Measurements from ENCODE around the gene SPDL1.
A peak's percentile ranks its signal among the peaks of the same experiment; 100 is the strongest.
"Not testable (repeated sequence)": the region's sequence is repeated elsewhere in the genome, so short reads cannot be mapped to it uniquely, and the experiment has no call there.

The SPDL1 gene

DNA sequence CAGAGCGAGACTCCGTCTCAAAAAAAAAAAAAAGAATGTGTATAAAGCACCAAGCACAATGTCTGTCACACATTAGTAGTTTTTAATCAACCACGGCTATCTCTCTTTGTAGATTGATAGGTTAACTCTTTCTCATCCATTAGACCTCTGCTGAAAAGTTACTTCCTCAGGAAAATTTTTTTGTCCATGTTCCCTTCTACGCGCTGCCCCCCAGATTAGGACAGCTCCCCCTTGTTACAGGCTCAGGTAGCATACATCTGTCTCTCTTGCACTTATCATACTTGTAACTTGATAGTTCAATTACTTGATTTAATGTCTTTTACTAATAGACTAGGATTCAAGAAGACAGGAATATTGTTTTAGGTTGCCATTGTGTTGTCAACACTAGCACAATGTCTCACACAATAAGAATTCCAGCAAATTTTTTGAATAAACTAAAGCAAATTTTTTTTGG is 1.5 kb downstream of the SPDL1 start:
- Mint-ChIP-seq H3K9me3 (no peaks in the 10 kb centered on the region), H3K4me3 (peak overlapping the region; percentile 79 to 93), H3K4me1 (peaks cover 16 to 37% of the 10 kb centered on the region in 2 donors), H3K27me3 (peaks cover 0 to 4% of the 10 kb centered on the region in 2 donors), H3K27ac (no peak overlapping the region), H3K36me3 (peaks cover 10 to 32% of the 10 kb centered on the region in 2 donors)
- ATAC-seq (replicated peaks) (no peak), DNase-seq (no peak)

DNA sequence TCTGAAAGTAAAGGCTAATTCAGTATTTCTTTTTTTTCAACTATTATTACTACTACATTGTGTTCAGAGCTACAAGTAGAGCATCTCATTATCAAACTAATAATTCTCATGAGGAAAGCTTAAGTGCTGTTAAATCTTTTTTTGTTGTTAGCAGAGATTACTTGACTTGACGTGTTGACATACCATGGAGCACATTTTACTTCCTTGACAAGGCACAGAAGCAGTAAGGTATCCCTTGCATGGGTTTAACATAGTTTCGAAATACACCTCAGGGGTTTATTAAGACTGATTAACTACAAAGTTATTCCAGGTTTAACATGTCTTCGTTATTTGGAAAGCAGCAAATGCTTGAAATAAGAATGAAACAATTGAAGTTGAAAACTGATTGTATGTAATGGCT is 7.0 kb downstream of the SPDL1 start:
- DNase-seq (no peak), ATAC-seq (replicated peaks) (no peak)
- peaks cover 33 to 62% of the 10 kb centered on the region in 2 donors for H3K36me3 Mint-ChIP-seq
- no peaks in the 10 kb centered on the region for H3K27me3 Mint-ChIP-seq
- H3K9me3 Mint-ChIP-seq: no peaks in the 10 kb centered on the region
- no peak overlapping the region for H3K4me3 Mint-ChIP-seq
- peaks cover 7 to 15% of the 10 kb centered on the region in 2 donors for H3K4me1 Mint-ChIP-seq
- no peak overlapping the region for H3K27ac Mint-ChIP-seq

- H3K4me1 Mint-ChIP-seq: peaks cover 2 to 5% of the 10 kb centered on the region in 2 donors
- no peaks in the 10 kb centered on the region for H3K27me3 Mint-ChIP-seq
- ATAC-seq (replicated peaks): no peak
- DNase-seq: no peak
- H3K27ac Mint-ChIP-seq: no peak overlapping the region
- no peaks in the 10 kb centered on the region for H3K9me3 Mint-ChIP-seq
- peaks cover 33 to 54% of the 10 kb centered on the region in 2 donors for H3K36me3 Mint-ChIP-seq
- H3K4me3 Mint-ChIP-seq: no peak overlapping the region
Observed at GRCh38 chr5:169591636-169592035, 8.1 kb downstream of the SPDL1 start.

GRCh38 chr5:169592937-169593650 is 9.5 kb downstream of the SPDL1 start:
- Mint-ChIP-seq H3K27me3 (no peaks in the 10 kb centered on the region), H3K36me3 (peaks cover 36 to 53% of the 10 kb centered on the region in 2 donors), H3K9me3 (no peaks in the 10 kb centered on the region), H3K4me3 (no peak overlapping the region), H3K4me1 (peaks cover 0 to 2% of the 10 kb centered on the region in 2 donors), H3K27ac (no peak overlapping the region)
- ATAC-seq (replicated peaks): no peak
- DNase-seq: no peak

DNA sequence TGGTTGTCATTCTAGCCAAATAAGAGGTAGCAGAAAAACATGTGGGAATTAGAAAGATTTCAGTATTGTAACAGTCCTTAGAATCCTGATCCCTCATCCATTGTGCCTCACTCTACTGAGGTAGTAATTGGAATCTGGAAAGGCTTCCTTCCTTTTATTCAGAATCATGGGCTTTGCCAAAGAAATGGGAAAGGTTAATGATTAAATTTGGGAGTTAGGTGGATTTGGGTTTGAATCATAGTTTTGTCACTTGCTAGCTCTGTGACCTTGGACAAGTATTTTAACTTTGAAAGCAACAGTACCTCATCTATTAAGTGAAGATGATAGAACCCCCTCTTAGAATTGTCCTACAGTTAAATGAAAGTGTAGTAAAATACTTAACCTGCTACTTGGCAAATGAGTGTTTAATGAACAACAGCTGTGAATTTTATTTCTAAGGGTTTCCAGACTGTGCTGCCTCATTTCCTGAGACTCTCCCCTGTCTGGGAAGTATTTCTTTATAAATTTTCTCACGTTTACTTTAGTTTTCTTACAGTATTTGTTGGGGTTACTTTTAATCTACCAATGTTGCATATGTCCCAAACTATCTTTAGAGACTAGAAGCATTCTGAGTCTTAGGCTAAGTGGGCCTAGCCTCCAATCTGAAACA is 11.7 kb downstream of the SPDL1 start:
- no peak for DNase-seq
- ATAC-seq (replicated peaks): no peak
- Mint-ChIP-seq H3K4me3 (no peak overlapping the region), H3K27ac (no peak overlapping the region), H3K4me1 (no peaks in the 10 kb centered on the region), H3K36me3 (peaks cover 35 to 50% of the 10 kb centered on the region in 2 donors), H3K27me3 (no peaks in the 10 kb centered on the region), H3K9me3 (no peaks in the 10 kb centered on the region)

DNA sequence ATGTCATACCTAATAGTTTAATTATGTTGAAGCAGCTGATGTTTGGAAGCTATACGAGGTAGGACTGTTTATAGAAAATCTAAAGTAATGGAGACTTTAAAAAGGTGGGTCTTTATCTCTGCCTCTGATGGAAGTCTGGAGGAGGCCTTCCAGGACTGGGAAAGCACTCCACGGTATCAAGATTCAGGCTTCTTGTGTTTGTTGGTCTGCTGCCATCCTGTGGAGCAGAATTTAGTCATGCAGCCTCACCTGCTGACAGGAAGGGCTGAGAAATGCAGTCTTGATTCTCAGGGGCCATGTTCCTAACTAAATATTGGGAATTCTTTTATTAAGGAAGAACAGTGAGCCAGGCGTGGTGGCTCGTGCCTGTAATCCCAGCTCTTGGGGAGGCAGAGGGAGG is 15.9 kb downstream of the SPDL1 start:
- no peak overlapping the region for H3K4me3 Mint-ChIP-seq
- no peaks in the 10 kb centered on the region for H3K9me3 Mint-ChIP-seq
- peaks cover 24 to 53% of the 10 kb centered on the region in 2 donors for H3K36me3 Mint-ChIP-seq
- no peaks in the 10 kb centered on the region for H3K27me3 Mint-ChIP-seq
- no peak for DNase-seq
- H3K27ac Mint-ChIP-seq: no peak overlapping the region
- H3K4me1 Mint-ChIP-seq: no peaks in the 10 kb centered on the region
- ATAC-seq (replicated peaks): no peak

DNA sequence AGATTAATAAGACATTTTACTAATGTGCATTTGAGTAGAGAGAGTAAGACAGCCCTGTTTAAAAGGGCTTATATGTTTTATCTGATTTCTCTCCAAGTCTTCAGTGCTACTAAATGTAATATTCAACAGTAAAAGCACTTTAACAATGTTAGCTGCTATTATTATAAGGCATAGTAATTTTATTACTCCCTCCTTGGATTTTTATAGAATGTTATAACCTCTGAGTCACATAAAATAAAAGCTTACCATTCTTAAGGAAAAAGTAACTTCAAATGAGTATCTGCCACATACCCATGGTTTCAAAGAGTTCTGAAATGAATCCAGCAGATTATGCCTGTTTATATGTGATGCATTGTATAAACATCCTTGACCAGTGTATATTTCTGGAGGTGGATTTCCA is 19.0 kb downstream of the SPDL1 start:
- Mint-ChIP-seq H3K4me1 (no peaks in the 10 kb centered on the region), H3K9me3 (no peaks in the 10 kb centered on the region), H3K27ac (no peak overlapping the region), H3K4me3 (no peak overlapping the region), H3K36me3 (peaks cover 33 to 55% of the 10 kb centered on the region in 2 donors), H3K27me3 (no peaks in the 10 kb centered on the region)
- no peak for ATAC-seq (replicated peaks)
- no peak for DNase-seq

DNA sequence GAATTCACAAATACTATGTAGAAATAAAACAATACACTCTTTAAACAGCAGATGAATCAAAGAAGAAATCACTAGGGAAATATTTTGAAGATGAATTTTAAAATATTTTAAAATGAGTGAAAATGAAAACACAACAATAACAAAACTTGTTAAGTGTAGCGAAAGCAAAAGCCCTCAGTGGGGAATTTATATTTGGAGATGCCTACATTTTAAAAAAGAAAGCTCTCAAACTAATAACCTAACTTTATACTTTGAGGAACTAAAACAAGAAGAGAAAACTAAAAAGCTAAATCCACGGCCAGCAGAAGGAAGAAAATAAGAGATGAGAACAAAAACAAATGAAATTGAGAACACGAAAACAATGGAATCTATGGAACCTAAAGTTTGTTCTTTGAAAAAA is 22.7 kb downstream of the SPDL1 start:
- ATAC-seq (replicated peaks) (no peak), DNase-seq (no peak)
- Mint-ChIP-seq H3K27me3 (peaks cover 0 to 6% of the 10 kb centered on the region in 2 donors), H3K9me3 (peaks cover 5 to 7% of the 10 kb centered on the region in 2 donors), H3K36me3 (peaks cover 18 to 32% of the 10 kb centered on the region in 2 donors), H3K4me3 (no peak overlapping the region), H3K4me1 (no peaks in the 10 kb centered on the region), H3K27ac (no peak overlapping the region)

- DNase-seq: no peak
- Mint-ChIP-seq H3K36me3 (peaks cover 13 to 27% of the 10 kb centered on the region in 2 donors), H3K4me1 (no peaks in the 10 kb centered on the region), H3K9me3 (peaks cover 8 to 11% of the 10 kb centered on the region in 2 donors), H3K27me3 (peaks cover 2 to 18% of the 10 kb centered on the region in 2 donors), H3K4me3 (no peak overlapping the region), H3K27ac (no peak overlapping the region)
- ATAC-seq (replicated peaks): no peak
Observed at GRCh38 chr5:169607882-169608281, 24.3 kb downstream of the SPDL1 start.

- Mint-ChIP-seq H3K4me1 (no peaks in the 10 kb centered on the region), H3K27me3 (peaks cover 7 to 23% of the 10 kb centered on the region in 2 donors), H3K4me3 (no peak overlapping the region), H3K9me3 (peaks cover 11 to 12% of the 10 kb centered on the region in 2 donors), H3K27ac (no peak overlapping the region), H3K36me3 (peaks cover 12 to 20% of the 10 kb centered on the region in 2 donors)
- ATAC-seq (replicated peaks) (no peak), DNase-seq (no peak)
Observed at GRCh38 chr5:169609716-169610115, 26.1 kb downstream of the SPDL1 start.

- no peak for ATAC-seq (replicated peaks)
- Mint-ChIP-seq H3K36me3 (peaks cover 5 to 15% of the 10 kb centered on the region in 2 donors), H3K27ac (no peak overlapping the region), H3K9me3 (peaks cover 11 to 12% of the 10 kb centered on the region in 2 donors), H3K4me3 (no peak overlapping the region), H3K4me1 (no peaks in the 10 kb centered on the region), H3K27me3 (peaks cover 7 to 23% of the 10 kb centered on the region in 2 donors)
- no peak for DNase-seq
Observed at GRCh38 chr5:169610606-169611005, 27.0 kb downstream of the SPDL1 start.

GRCh38 chr5:169615561-169615960 is 32.0 kb downstream of the SPDL1 start:
- DNase-seq (no peak), ATAC-seq (replicated peaks) (no peak)
- H3K27ac Mint-ChIP-seq: no peak overlapping the region
- H3K4me1 Mint-ChIP-seq: no peaks in the 10 kb centered on the region
- no peak overlapping the region for H3K4me3 Mint-ChIP-seq
- H3K27me3 Mint-ChIP-seq: peaks cover 15 to 22% of the 10 kb centered on the region in 2 donors
- peaks cover 10 to 13% of the 10 kb centered on the region in 2 donors for H3K9me3 Mint-ChIP-seq
- peaks cover 0 to 9% of the 10 kb centered on the region in 2 donors for H3K36me3 Mint-ChIP-seq

DNA sequence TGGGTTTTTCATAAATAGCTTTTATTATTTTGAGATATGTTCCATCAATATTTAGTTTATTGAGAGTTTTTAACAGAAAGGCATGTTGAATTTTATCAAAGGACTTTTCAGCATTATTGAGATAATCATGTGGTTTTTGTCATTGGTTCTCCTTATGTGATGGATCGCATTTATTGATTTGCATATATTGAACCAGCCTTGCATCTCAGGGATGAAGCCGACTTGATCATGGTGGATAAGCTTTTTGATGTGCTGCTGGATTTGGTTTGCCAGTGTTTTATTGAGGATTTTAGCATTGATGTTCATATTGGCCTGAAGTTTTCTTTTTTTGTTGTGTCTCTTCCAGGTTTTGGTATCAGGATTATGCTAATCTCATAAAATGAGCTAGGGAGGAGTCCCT is 40.7 kb downstream of the SPDL1 start:
- not testable (repeated sequence) for H3K4me1 Mint-ChIP-seq; DNase-seq; H3K27me3 Mint-ChIP-seq; H3K4me3 Mint-ChIP-seq; H3K9me3 Mint-ChIP-seq; H3K27ac Mint-ChIP-seq; H3K36me3 Mint-ChIP-seq; ATAC-seq (replicated peaks)

GRCh38 chr5:169626779-169627178 is 43.2 kb downstream of the SPDL1 start:
- H3K4me3 Mint-ChIP-seq: no peak overlapping the region
- no peak overlapping the region for H3K27ac Mint-ChIP-seq
- H3K9me3 Mint-ChIP-seq: peaks cover 0 to 3% of the 10 kb centered on the region in 2 donors
- DNase-seq: no peak
- H3K36me3 Mint-ChIP-seq: no peaks in the 10 kb centered on the region
- peaks cover 0 to 5% of the 10 kb centered on the region in 2 donors for H3K4me1 Mint-ChIP-seq
- peaks cover 3 to 5% of the 10 kb centered on the region in 2 donors for H3K27me3 Mint-ChIP-seq
- no peak for ATAC-seq (replicated peaks)

DNA sequence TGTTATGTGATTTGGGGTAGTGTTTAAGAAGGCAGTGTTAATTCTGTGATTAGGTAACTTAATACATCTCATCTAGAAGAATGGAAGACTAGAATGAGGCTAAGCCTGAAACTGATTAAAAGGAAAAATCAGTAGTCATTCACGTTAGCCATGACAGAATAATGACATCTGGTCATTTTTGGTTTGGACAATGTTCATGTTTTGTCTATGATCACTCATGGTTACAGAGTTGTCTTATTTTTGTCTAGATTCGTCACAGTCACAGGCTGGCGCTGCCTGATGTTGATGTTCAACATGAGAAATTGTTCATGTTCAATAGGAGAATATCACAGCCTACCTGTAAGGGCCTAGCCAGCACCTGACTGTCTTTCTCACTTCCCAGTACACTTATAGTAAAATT is 44.0 kb downstream of the SPDL1 start:
- no peak overlapping the region for H3K27ac Mint-ChIP-seq
- H3K27me3 Mint-ChIP-seq: peaks cover 5 to 9% of the 10 kb centered on the region in 2 donors
- DNase-seq (no peak), ATAC-seq (replicated peaks) (no peak)
- H3K36me3 Mint-ChIP-seq: no peaks in the 10 kb centered on the region
- peaks cover 0 to 3% of the 10 kb centered on the region in 2 donors for H3K9me3 Mint-ChIP-seq
- no peak overlapping the region for H3K4me3 Mint-ChIP-seq
- peaks cover 0 to 5% of the 10 kb centered on the region in 2 donors for H3K4me1 Mint-ChIP-seq

Data from stimulated activated naive B cell treated with anti-CD40 and anti-IgM and Interleukin-4, amounts not matched to agents 10 μg/mL and 1 μg/mL and 100 μg/mL, for 72 hours (primary cell).